Thymus (tissue), 11 donors: ENCODE measurements around the gene PSAP. TPM values are rescaled to one million over a fixed set of nuclear protein-coding genes. Genes with fewer than 3 reads are reported as not detected.

Experiments
- DNase-seq, 9 donors: peaks; one replicate each; pipeline ENCODE4 v3.0.0-alpha.2; 2013; ENCODE audit warnings: low spot score in 9 of 9, low read depth in 6 of 9, missing footprints in 1 of 9
- H3K27ac ChIP-seq, 2 donors: one replicate each; pipeline ENCODE4 v1.5.1; 2013; ENCODE audit warnings: control low read depth in 1 of 2, low read depth in 1 of 2, low read length in 1 of 2, mild to moderate bottlenecking in 1 of 2, moderate library complexity in 1 of 2
- H3K27me3 ChIP-seq, 2 donors: one replicate each; pipeline ENCODE4 v1.5.1; 2013; ENCODE audit warnings: low read length in 1 of 2; ENCODE audit not compliant: control insufficient read depth in 2 of 2, insufficient read depth in 1 of 2
- H3K36me3 ChIP-seq, 2 donors: one replicate each; pipeline ENCODE4 v1.5.1; 2013; ENCODE audit warnings: low read length in 1 of 2, mild to moderate bottlenecking in 1 of 2, moderate library complexity in 1 of 2; ENCODE audit not compliant: control insufficient read depth in 2 of 2, insufficient read depth in 2 of 2
- H3K4me1 ChIP-seq, 2 donors: one replicate each; pipeline ENCODE4 v1.5.1; 2013; ENCODE audit warnings: low read length in 2 of 2; ENCODE audit not compliant: control insufficient read depth in 2 of 2, insufficient read depth in 2 of 2
- H3K4me3 ChIP-seq, 2 donors: one replicate each; pipeline ENCODE4 v1.5.1; 2013; ENCODE audit warnings: low read length in 2 of 2, control low read depth in 1 of 2, mild to moderate bottlenecking in 1 of 2
- H3K9me3 ChIP-seq, 2 donors: one replicate each; pipeline ENCODE4 v1.5.1; 2013; ENCODE audit warnings: low read length in 1 of 2, mild to moderate bottlenecking in 1 of 2; ENCODE audit not compliant: control insufficient read depth in 2 of 2, insufficient read depth in 1 of 2
- WGBS: extraction: QIAGEN DNeasy Blood & Tissue Kit; methylation state at CpG from one replicate; pipeline ENCODE4 v1.1.7; 2013; 5-methylcytosine and 5-hydroxymethylcytosine counted together
- polyA plus RNA-seq: library from polyadenylated mRNA; stranded (reverse); fragments of 200-250 nt; gene quantifications from one replicate; pipeline ENCODE4 v1.2.3, GENCODE V29; 2013
- total RNA-seq: library from RNA; stranded (reverse); fragments of 120-200 nt; gene quantifications from one replicate; pipeline ENCODE4 v1.2.4, GENCODE V29; 2013
- donor health status: healthy.

The PSAP gene
- total and polyA plus RNA-seq, 2 donors = 579 to 613 TPM

GRCh38 chr10:71810048-71810750, 40.9 kb downstream of the PSAP start:
- H3K9me3 ChIP-seq = no peaks in the 10 kb centered on the region
- peaks cover 0 to 28% of the 10 kb centered on the region in 2 donors for H3K4me1 ChIP-seq
- H3K4me3 ChIP-seq = no peak overlapping the region
- H3K36me3 ChIP-seq = peaks cover 18 to 20% of the 10 kb centered on the region in 2 donors
- 95% methylated on average over 13 of the region's 13 CpGs for WGBS
- DNase-seq = no peak
- H3K27me3 ChIP-seq = peaks cover 0 to 9% of the 10 kb centered on the region in 2 donors
- no peak overlapping the region for H3K27ac ChIP-seq

- H3K4me3 ChIP-seq = no peak overlapping the region
- 97% methylated on average over 25 of the region's 25 CpGs for WGBS
- peaks cover 0 to 28% of the 10 kb centered on the region in 2 donors for H3K4me1 ChIP-seq
- H3K9me3 ChIP-seq = no peaks in the 10 kb centered on the region
- H3K27me3 ChIP-seq = peaks cover 0 to 9% of the 10 kb centered on the region in 2 donors
- DNase-seq = no peak
- no peak overlapping the region for H3K27ac ChIP-seq
- H3K36me3 ChIP-seq = peaks cover 12 to 14% of the 10 kb centered on the region in 2 donors
Observed at GRCh38 chr10:71809628-71810027, 41.4 kb downstream of the PSAP start.

- H3K27me3 ChIP-seq = peaks cover 0 to 9% of the 10 kb centered on the region in 2 donors
- DNase-seq = no peak
- H3K4me1 ChIP-seq = peaks cover 0 to 27% of the 10 kb centered on the region in 2 donors
- no peaks in the 10 kb centered on the region for H3K9me3 ChIP-seq
- H3K27ac ChIP-seq = no peak overlapping the region
- peaks cover 6% of the 10 kb centered on the region in 2 donors for H3K36me3 ChIP-seq
- H3K4me3 ChIP-seq = no peak overlapping the region
- WGBS = 96% methylated on average over 21 of the region's 21 CpGs
Observed at GRCh38 chr10:71807557-71808510, 43.2 kb downstream of the PSAP start.

- H3K27me3 ChIP-seq = peaks cover 0 to 9% of the 10 kb centered on the region in 2 donors
- H3K36me3 ChIP-seq = peaks cover 0 to 4% of the 10 kb centered on the region in 2 donors
- no peaks in the 10 kb centered on the region for H3K9me3 ChIP-seq
- no peak for DNase-seq
- no peak overlapping the region for H3K27ac ChIP-seq
- H3K4me1 ChIP-seq = peaks cover 0 to 18% of the 10 kb centered on the region in 2 donors
- 96% methylated on average over 23 of the region's 23 CpGs for WGBS
- no peak overlapping the region for H3K4me3 ChIP-seq
Observed at GRCh38 chr10:71806704-71807556, 44.1 kb downstream of the PSAP start.

- Histone ChIP-seq H3K36me3 (peaks cover 0 to under 1% of the 10 kb centered on the region in 2 donors), H3K27me3 (peaks cover 0 to 9% of the 10 kb centered on the region in 2 donors), H3K4me1 (peaks cover 0 to 16% of the 10 kb centered on the region in 2 donors), H3K4me3 (no peak overlapping the region), H3K9me3 (no peaks in the 10 kb centered on the region), H3K27ac (peak overlapping the region in 1 of 2 donors; percentile 47)
- WGBS = 77% methylated on average over 41 of the region's 41 CpGs
- DNase-seq = peak in 1 of 9 donors; percentile 24
Observed at GRCh38 chr10:71805776-71806703, 45.0 kb downstream of the PSAP start.

- WGBS = 30% methylated on average over 4 of the region's 4 CpGs
Observed at GRCh38 chr10:71804077-71804476, 47.0 kb downstream of the PSAP start.

GRCh38 chr10:71802715-71803488, 48.1 kb downstream of the PSAP start:
- DNase-seq = no peak
- H3K4me3 ChIP-seq = no peak overlapping the region
- H3K36me3 ChIP-seq = no peaks in the 10 kb centered on the region
- no peak overlapping the region for H3K27ac ChIP-seq
- H3K4me1 ChIP-seq = peaks cover 2 to 18% of the 10 kb centered on the region in 2 donors
- H3K9me3 ChIP-seq = peaks cover 0 to 1% of the 10 kb centered on the region in 2 donors
- H3K27me3 ChIP-seq = peaks cover 0 to 9% of the 10 kb centered on the region in 2 donors
- WGBS = 97% methylated on average over 18 of the region's 18 CpGs

More at GRCh38 chr10:71804077-71804476, 47.0 kb downstream of the PSAP start:
- no peaks in the 10 kb centered on the region for H3K9me3 ChIP-seq
- no peak for DNase-seq
- H3K27ac ChIP-seq = no peak overlapping the region
- H3K4me3 ChIP-seq = no peak overlapping the region
- peaks cover 0 to 9% of the 10 kb centered on the region in 2 donors for H3K27me3 ChIP-seq
- peaks cover 0 to 16% of the 10 kb centered on the region in 2 donors for H3K4me1 ChIP-seq
- no peaks in the 10 kb centered on the region for H3K36me3 ChIP-seq
